Activated T-cell treated with anti-CD3 and anti-CD28 coated beads for 24 hours (primary cell): ENCODE measurements around the gene ACHE.

Experiments used
- DNase-seq: peaks from one replicate; pipeline ENCODE4 v3.0.0-alpha.2; 2020; ENCODE audit warnings: low read depth

Gene ACHE

GRCh38 chr7:100884736-100885439, 10.8 kb downstream of the ACHE start:
- DNase-seq = no peak

DNA sequence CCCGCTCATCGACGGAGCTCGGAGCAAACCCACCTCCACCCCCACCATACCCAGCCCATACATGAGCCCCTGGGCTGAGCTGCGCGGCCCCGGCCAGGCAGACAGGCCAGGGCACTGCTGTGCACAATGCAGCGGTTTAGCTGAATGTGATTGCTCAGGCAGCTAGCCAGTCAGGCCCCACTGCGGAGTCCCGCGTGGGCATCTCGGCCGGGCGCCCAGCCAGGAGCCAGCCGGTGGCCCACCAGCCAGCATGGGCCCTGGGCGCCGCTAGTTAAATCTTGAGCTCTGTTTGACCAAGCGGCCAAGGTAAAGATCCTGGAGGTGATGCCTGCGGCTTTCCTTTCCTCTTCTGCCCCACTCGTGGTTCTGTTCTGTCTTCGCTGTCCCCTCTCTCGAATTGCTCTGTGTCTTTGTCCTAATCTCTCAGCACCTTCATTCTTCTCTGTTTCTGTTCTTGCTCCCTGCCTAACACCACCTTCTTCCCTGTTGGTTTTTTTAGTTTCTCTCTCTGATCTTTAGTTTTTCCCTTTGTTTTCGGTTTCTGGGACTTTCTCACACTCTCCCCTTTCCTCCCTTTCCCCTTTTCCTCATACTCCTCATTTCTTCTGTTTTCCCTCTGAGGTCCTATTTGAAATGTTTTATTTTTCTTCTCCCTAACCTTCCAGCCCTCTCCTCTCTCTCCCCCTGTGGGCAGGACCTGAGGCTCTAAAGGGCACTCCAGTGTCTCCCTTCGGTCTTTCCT, 12.7 kb downstream of the ACHE start:
- DNase-seq = no peak

GRCh38 chr7:100882201-100882600, 13.5 kb downstream of the ACHE start:
- no peak for DNase-seq

- no peak for DNase-seq
Measured at GRCh38 chr7:100881136-100881535, 14.6 kb downstream of the ACHE start.

- no peak for DNase-seq
Measured at GRCh38 chr7:100880645-100881044, 15.0 kb downstream of the ACHE start.

GRCh38 chr7:100879685-100880261, 15.9 kb downstream of the ACHE start:
- DNase-seq = no peak

GRCh38 chr7:100878685-100879084, 17.0 kb downstream of the ACHE start:
- no peak for DNase-seq

DNA sequence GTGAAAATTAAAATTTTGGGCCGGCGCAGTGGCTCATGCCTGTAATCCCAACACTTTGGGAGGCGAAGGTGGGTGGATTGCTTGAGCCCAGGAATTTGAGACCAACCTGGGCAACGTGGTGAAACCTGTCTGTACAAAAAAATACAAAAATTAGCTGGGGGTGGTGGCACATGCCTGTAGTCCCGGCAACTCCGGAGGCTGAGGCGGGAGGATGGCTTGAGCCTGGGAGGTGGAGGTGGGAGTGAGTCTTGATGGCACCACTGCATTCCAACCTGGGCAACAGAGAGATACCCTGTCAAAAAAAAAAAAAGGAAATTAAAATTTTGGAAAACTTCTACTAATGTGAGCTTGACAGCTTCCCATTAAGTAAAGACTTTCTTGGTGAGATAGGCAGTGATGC, 17.7 kb downstream of the ACHE start:
- no peak for DNase-seq

- no peak for DNase-seq
Measured at GRCh38 chr7:100875356-100875751, 20.3 kb downstream of the ACHE start.

DNA sequence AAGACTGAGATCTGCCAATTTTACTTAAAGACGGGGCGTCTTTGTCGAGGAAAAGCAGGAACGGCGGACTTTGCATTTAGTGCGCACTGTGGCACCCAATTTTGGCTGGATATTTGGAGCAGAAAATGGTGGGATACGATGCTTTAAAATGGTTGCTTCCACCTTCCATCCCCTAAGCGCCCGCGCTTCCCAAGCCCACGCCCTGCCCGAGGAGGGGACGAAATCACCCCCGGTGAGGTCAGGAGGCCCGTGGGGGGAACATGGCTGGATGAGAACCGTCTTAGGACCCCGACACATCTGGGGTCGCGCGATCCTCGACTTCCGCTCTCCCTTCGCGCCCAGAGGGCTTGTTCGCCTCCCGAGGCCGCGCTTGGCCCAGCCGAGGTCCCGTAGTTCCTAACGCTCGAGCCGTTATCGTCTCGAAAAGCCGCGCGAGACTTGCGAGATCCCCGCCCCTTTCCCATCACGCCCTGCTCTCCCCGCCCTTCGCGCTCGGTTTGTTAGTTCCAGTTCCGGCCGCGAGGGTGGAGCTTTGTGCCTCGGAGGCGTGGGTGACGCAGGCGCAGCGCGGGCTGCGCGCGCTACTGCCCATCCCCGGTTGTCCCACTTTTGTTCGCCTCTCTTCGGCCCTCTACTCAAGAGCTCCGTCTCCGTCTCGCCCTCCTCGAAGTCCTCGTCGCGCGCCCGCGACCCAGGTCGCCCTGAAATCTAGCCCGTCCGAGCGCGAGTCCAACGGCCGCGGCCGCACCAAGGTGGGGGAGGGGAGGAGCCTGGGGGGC, 20.9 kb downstream of the ACHE start, which contains the start of gene SRRT:
SRRT (plus strand) TSS at position 527 of the 779 bp plus-strand sequence. CDS start 488 bp downstream, outside the sequence.
- DNase-seq = peak; percentile 97

DNA sequence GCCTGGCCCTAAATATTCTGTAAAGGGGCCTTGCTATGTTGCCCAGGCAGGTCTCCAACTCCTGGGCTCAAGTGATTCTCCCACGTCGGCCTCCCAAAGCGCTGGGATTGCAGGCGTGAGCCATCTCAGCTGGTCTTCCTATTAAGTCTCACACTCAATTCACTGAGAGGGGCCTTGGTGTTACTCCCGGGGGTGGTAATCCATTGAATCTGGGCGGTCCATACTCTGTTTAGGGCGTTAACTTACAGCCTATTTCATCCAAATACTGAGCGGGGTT, 21.4 kb downstream of the ACHE start:
- DNase-seq = no peak

DNA sequence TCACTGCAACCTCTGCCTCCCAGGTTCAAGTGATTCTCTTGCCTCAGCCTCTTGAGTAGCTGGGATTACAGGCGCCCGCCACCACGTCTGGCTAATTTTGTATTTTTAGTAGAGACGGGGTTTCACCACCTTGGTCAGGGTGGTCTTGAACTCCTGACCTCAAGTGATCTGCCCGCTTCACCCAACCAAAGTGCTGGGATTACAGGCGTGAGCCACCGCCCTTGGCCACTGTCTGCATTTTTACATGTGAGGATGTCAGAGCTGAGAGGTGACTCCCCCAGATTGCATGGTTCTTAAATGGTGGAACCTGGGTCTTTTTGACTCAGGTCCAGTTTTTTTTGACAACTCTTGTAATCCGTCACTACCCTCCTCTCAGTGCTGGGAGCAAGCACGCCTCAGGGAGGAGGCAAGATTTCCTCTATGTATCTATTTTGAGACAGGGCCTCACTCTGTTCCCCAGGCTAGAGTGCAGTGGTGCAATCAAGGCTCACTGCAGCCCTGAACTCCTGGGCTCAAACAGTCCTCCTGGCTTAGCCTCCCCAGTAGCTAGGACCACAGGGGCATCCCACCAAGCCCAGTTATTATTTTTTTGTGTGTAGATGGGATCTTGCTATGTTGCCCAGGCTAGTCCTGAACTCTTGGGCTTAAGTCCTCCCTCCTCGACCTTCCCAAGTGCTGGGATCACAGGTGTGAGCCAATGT, 21.9 kb downstream of the ACHE start:
- no peak for DNase-seq

- DNase-seq = no peak
Measured at GRCh38 chr7:100867776-100868485, 27.8 kb downstream of the ACHE start.

DNA sequence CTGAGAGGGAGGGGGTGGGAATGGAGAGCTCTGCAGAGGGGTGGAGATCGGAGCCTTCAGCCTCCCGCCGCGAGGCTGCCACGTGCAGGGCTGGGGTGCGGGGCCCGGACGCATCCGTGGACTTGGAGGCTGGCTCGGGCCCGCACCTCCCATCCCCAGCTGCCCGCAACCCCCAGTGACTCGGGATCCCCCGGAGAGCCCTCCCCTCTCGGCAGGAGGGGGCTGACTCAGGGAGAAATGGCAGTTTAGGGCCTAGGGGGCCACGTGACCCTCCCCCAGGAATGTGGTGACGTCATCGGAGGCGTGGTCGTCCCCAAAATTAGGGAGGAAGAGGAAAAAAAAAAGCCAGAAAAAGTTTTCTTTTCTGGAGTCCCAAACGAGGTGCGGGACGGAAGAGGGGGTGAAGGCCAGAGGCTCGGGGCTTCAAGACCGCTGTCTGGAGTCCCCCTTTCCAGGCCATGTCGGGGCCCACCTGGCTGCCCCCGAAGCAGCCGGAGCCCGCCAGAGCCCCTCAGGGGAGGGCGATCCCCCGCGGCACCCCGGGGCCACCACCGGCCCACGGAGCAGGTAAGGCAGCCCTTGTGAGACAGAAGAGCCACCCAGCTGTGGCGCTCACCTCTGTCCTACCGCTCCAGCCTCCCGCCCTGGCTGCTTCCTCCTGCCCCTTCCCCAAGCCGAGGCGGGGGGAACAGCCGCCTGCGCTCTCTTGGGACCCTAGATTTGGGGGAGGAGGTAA, 28.5 kb downstream of the ACHE start, which contains the start of gene TRIP6:
TRIP6 (plus strand) TSS at position 348 of the 736 bp plus-strand sequence; CDS start at position 459, 111 bp downstream.
- peak; percentile 64 for DNase-seq

GRCh38 chr7:100866729-100867039, 29.0 kb downstream of the ACHE start:
- DNase-seq = no peak

DNA sequence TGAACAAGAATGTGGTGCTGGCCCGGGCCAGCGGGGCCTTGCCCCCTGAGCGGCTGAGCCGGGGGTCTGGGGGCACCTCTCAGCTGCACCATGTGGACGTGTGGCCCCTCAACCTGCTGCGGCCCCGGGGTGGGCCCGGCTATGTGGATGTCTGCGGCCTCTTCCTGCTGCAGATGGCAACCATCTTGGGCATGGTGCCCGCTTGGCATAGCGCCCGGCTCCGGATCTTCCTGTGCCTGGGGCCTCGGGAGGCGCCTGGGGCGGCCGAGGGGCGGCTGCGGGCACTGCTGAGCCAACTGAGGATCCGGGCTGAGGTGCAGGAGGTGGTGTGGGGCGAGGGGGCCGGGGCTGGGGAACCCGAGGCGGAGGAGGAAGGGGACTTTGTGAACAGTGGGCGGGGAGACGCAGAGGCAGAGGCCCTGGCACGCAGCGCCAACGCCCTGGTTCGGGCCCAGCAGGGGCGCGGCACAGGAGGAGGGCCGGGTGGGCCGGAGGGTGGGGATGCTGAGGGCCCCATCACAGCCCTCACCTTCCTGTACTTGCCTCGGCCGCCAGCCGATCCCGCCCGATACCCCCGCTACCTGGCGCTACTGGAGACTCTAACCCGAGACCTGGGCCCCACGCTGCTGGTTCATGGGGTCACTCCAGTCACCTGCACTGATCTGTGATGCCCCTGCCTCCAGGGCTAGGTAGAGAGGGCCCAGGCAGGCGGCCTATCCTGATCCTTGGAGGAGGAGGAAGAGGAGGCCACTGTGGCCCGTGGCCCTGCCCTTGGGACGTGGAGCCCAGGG, 29.6 kb downstream of the ACHE start:
- no peak for DNase-seq

GRCh38 chr7:100865372-100865911, 30.2 kb downstream of the ACHE start:
- DNase-seq = no peak

DNA sequence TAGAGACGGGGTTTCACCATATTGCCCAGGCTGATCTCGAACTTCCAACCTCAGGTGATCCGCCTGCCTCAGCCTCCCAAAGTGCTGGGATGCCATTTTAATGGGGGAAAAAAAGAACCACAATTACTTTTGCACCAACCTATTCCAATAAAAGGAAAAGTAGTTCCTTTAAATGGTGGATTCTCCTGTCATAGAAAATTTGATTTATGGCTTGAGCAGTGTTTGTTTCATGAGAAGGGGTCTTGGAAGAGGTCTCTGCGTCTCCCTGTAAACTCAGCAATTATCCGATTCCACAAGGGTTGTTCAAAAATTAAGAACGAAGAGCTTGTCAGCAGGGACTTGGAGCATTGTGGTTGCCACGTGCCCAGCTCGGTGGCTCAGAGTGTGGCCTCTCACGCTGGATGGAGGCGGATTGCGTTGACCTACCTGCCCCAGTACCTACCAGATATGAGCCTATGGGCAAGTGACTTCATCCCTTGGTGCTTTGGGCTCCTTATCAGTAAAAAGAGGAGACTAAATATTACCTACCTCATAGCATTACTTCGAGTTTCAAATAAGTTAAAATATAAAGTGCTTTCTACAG, 31.3 kb downstream of the ACHE start:
- DNase-seq = no peak

DNA sequence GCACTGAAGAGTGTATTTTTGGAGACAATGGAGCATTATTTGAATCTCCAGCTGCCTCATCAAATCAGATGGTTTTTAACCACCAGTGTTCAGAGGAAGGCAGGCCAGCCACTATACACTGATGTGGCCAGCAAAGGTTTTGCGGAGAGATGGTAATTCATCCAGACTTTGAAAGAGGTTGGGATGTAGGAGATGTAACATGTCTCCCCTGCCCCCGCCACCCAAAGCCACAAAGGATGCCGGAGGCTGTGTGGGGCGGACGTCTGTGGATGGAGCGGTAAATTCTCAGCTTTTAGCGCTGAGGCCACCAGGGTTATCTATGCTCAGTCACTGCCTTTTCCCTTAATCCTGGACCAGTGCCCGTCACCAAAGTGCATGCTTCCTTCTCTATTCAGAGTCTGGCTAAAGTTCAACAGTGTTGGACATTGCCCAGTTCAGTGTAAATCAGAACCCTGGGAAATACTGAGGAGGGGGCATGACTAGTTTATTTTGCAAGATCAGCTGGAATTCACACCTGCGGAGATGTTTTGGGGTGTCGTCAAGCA, 32.2 kb downstream of the ACHE start:
- DNase-seq = no peak
